Left renal pelvis (tissue), 4 donors: Measurements from ENCODE around the gene FGF11. TPM values are rescaled to one million over a fixed set of nuclear protein-coding genes. Genes with fewer than 3 reads are reported as not detected.

ENCODE experiments used
- DNase-seq, 4 donors: peaks; one replicate each; pipeline ENCODE4 v3.0.0-alpha.2; 2013; ENCODE audit warnings: low read depth in 4 of 4, low spot score in 3 of 4
- polyA plus RNA-seq, 4 donors: library from polyadenylated mRNA; unstranded; fragments of 120-200 nt; gene quantifications; one replicate each; pipeline ENCODE4 v1.2.1, GENCODE V29; 2013; ENCODE audit not compliant: insufficient read length in 4 of 4

FGF11 gene
- polyA plus RNA-seq, 4 donors, result 5.6 to 17.1 (median 8.5) TPM

- DNase-seq, result no peak
These were observed 31.6 kb upstream of the FGF11 start, which contains the start of gene NLGN2 for GRCh38 chr17:7407485-7408251. Gene NLGN2, plus strand, starts transcription at chr17:7407845. Its CDS starts 411 bp downstream, at chr17:7408256.

- no peak for DNase-seq
These were observed 31.0 kb upstream of the FGF11 start for GRCh38 chr17:7408252-7408727.

- no peak for DNase-seq
These were observed 30.4 kb upstream of the FGF11 start for GRCh38 chr17:7408863-7409262.

- no peak for DNase-seq
These were observed 29.6 kb upstream of the FGF11 start for GRCh38 chr17:7409716-7410115.

GRCh38 chr17:7410634-7411426, 28.5 kb upstream of the FGF11 start:
- DNase-seq, result no peak

- no peak for DNase-seq
These were observed 27.9 kb upstream of the FGF11 start for GRCh38 chr17:7411427-7411750.

- no peak for DNase-seq
These were observed 25.8 kb upstream of the FGF11 start for GRCh38 chr17:7413346-7413985.

- no peak for DNase-seq
These were observed 24.5 kb upstream of the FGF11 start for GRCh38 chr17:7414837-7415236.

- DNase-seq, result no peak
These were observed 23.5 kb upstream of the FGF11 start for GRCh38 chr17:7415784-7416183.

- no peak for DNase-seq
These were observed 23.0 kb upstream of the FGF11 start for GRCh38 chr17:7416323-7416722.

GRCh38 chr17:7417056-7417655, 22.2 kb upstream of the FGF11 start:
- DNase-seq, result no peak

- DNase-seq, result no peak
These were observed 20.7 kb upstream of the FGF11 start for GRCh38 chr17:7418472-7419152.

GRCh38 chr17:7419819-7420610, 19.3 kb upstream of the FGF11 start, which contains the start of gene SPEM1:
Gene SPEM1, plus strand, starts transcription at chr17:7420324. Its CDS starts 61 bp downstream, at chr17:7420385.
- no peak for DNase-seq

- no peak for DNase-seq
These were observed 18.1 kb upstream of the FGF11 start for GRCh38 chr17:7421186-7421585.

GRCh38 chr17:7423679-7424078, 15.6 kb upstream of the FGF11 start:
- no peak for DNase-seq

- DNase-seq, result no peak
These were observed 14.0 kb upstream of the FGF11 start, which contains the start of gene SPEM2 for GRCh38 chr17:7425316-7425715. Gene SPEM2, plus strand, starts transcription at chr17:7425616. Its CDS starts 73 bp downstream, at chr17:7425689.

- DNase-seq, result no peak
These were observed 13.6 kb upstream of the FGF11 start for GRCh38 chr17:7425756-7426155.

- DNase-seq, result no peak
These were observed 13.0 kb upstream of the FGF11 start for GRCh38 chr17:7426203-7426863.
